ENCODE results near the gene COBL.

Gene COBL

DNA sequence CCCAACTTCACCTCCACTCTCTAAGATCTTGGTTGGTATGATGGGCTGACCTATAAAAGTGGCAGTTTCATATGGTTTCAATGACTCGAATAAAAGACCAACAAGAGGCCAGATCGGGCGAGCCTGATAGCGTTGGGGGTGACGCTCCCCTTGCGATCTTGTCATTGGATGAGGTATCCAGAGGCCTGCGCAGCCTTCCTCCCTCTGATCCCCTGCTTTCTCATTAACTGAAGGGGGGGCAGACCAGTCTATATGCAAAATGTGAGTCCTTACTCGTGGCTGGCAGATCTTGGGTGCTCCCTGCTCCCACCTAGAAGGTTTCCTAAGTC, 937 bp upstream of the COBL start:
- no peak for FAIRE-seq
- TF ChIP-seq POLR2A (IDR thresholded peaks at IDR 0.05; ENCODE audit: low read depth, low read length) (no peak), SPI1 (IDR thresholded peaks at IDR 0.05; ENCODE audit: low read depth, low read length) (no peak), TAF1 (IDR thresholded peaks at IDR 0.05; ENCODE audit: low read depth, low read length) (no peak), POU2F2 (IDR thresholded peaks at IDR 0.05; ENCODE audit: low read depth, low read length) (no peak), POLR2AphosphoS5 (IDR thresholded peaks at IDR 0.05; ENCODE audit: low read depth, low read length) (no peak), PAX5 (IDR thresholded peaks at IDR 0.05; ENCODE audit: insufficient read depth, low read length, severe bottlenecking) (no peak)
- DNase-seq (ENCODE audit: insufficient read length, low spot score), result no peak

DNA sequence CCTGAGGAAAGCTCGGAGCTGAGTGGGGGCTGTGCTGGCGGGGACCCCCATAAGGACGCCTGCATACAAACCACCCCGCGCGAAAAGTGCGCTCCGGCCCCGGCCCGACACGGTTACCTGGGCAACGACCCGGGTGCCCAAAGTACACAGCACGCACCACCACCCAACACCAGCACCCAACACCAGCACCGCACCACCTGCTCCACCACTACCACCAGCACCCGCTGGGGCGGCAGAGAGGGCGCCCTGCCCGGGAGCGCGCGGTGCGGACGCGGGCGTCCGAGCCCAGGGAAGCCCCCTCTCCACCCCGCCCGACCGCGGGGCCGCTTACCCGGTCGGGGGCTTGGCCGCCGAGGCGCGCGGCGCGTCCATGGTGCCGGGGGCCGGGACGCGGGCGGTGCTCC, 345 bp downstream of the COBL start:
- no peak for FAIRE-seq
- DNase-seq (ENCODE audit: insufficient read length, low spot score), result no peak
- TF ChIP-seq SPI1 (IDR thresholded peaks at IDR 0.05; ENCODE audit: low read depth, low read length), result no peak
- no peak for TF ChIP-seq POLR2A (IDR thresholded peaks at IDR 0.05; ENCODE audit: low read depth, low read length)
- no peak for TF ChIP-seq POLR2AphosphoS5 (IDR thresholded peaks at IDR 0.05; ENCODE audit: low read depth, low read length)
- TF ChIP-seq POU2F2 (IDR thresholded peaks at IDR 0.05; ENCODE audit: low read depth, low read length), result no peak
- TF ChIP-seq PAX5 (IDR thresholded peaks at IDR 0.05; ENCODE audit: insufficient read depth, low read length, severe bottlenecking), result no peak
- TF ChIP-seq TAF1 (IDR thresholded peaks at IDR 0.05; ENCODE audit: low read depth, low read length), result no peak

DNA sequence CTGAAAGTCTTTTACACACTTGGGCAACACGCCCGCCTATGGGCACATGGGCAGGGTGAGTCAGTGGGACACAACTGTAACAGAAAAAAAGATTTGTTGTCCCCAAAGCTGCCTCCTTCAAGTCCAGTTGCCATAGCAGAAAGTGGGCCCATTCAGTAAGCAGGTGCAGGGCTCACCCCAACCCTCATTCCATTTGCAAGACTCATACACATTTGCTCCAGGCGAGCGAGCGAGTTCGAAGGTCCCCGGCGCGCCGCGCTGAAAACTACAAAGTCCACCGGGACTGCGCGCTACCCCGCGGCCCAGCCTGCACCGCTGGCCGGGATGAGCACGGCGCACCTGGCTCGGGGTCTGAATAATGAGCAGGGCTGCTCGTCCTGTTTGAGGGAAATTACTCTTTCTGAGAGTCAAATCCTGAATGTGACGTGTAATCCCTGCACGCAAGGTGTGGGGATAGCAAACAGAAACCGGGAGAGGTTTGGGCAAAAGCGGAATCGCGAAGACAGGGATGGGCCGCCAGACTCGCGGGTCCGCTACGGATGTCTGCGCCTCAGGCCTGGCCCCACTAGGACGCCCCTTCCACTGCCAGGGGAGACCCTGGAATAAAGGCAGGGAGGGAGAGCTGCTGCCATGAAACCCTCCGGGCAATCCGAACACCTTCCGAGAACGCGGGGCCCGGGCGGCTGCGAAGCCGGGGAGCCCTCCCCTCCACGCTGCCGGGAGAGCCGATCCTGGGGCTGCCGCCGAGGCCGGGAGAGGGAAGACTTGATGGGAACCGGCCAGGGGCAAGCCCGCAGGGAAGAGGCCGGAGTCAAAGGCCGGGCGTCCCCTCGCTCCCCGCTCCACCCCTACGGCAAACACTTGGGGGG, 982 bp downstream of the COBL start:
- no peak for TF ChIP-seq POU2F2 (IDR thresholded peaks at IDR 0.05; ENCODE audit: low read depth, low read length)
- no peak for TF ChIP-seq POLR2A (IDR thresholded peaks at IDR 0.05; ENCODE audit: low read depth, low read length)
- no peak for TF ChIP-seq PAX5 (IDR thresholded peaks at IDR 0.05; ENCODE audit: insufficient read depth, low read length, severe bottlenecking)
- no peak for TF ChIP-seq SPI1 (IDR thresholded peaks at IDR 0.05; ENCODE audit: low read depth, low read length)
- no peak for TF ChIP-seq POLR2AphosphoS5 (IDR thresholded peaks at IDR 0.05; ENCODE audit: low read depth, low read length)
- TF ChIP-seq TAF1 (IDR thresholded peaks at IDR 0.05; ENCODE audit: low read depth, low read length), result no peak
- DNase-seq (ENCODE audit: insufficient read length, low spot score) (no peak), FAIRE-seq (no peak)

DNA sequence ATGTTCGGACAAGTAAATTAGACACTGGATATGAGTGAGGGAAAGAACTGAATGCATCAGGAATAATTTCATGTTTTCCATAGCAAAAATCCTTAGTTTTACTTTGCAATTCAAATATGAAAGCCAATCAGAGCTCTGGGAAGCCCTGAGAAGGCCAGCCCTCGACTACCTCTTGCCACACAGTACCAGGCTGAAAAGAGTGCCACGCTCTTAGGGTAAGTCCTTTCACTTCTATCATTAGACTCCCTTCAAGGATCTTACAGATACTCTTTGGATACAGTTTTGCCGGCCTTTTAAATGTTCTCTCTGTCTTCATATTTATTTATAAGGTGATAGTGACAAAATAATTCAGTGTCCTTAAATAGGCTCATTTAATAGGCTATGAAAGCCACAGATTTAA, 1.9 kb downstream of the COBL start:
- no peak for FAIRE-seq
- TF ChIP-seq TAF1 (IDR thresholded peaks at IDR 0.05; ENCODE audit: low read depth, low read length), result no peak
- no peak for TF ChIP-seq SPI1 (IDR thresholded peaks at IDR 0.05; ENCODE audit: low read depth, low read length)
- no peak for TF ChIP-seq POU2F2 (IDR thresholded peaks at IDR 0.05; ENCODE audit: low read depth, low read length)
- TF ChIP-seq POLR2AphosphoS5 (IDR thresholded peaks at IDR 0.05; ENCODE audit: low read depth, low read length), result no peak
- no peak for TF ChIP-seq PAX5 (IDR thresholded peaks at IDR 0.05; ENCODE audit: insufficient read depth, low read length, severe bottlenecking)
- TF ChIP-seq POLR2A (IDR thresholded peaks at IDR 0.05; ENCODE audit: low read depth, low read length), result no peak
- no peak for DNase-seq (ENCODE audit: insufficient read length, low spot score)

DNA sequence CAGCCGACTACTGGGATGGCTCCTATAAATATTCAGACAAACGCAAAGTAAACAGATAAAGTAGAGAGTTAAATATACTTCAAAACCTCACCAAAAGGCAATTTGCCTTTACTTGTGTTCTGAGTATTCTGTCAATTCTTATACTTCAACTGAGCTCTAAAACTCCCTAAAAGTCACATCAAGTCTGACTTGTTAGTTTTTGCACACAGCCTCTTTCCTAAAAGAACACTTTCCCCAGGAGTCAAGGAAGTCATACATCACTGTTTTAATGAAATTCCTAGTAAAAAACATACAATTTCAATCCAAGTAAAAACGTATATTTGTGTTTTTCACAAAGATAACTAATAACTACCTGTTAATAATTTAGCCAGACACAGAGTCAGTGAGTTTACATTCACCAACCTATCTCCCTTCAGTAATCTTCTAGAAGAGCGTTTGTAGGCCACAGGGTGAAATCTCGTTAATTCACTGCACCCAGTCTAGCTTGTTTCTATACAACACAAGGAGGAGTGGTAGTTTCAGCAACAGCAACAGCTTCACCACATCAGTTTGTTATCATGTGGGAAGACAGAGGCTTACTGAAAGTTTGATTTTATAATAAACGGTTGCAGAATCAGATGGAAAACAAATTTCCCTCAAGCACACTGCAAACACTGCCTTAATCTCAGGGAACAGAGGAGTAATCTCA, 2.7 kb downstream of the COBL start:
- no peak for TF ChIP-seq POU2F2 (IDR thresholded peaks at IDR 0.05; ENCODE audit: low read depth, low read length)
- TF ChIP-seq PAX5 (IDR thresholded peaks at IDR 0.05; ENCODE audit: insufficient read depth, low read length, severe bottlenecking), result no peak
- no peak for TF ChIP-seq SPI1 (IDR thresholded peaks at IDR 0.05; ENCODE audit: low read depth, low read length)
- no peak for TF ChIP-seq POLR2AphosphoS5 (IDR thresholded peaks at IDR 0.05; ENCODE audit: low read depth, low read length)
- no peak for TF ChIP-seq POLR2A (IDR thresholded peaks at IDR 0.05; ENCODE audit: low read depth, low read length)
- DNase-seq (ENCODE audit: insufficient read length, low spot score) (no peak), FAIRE-seq (no peak)

DNA sequence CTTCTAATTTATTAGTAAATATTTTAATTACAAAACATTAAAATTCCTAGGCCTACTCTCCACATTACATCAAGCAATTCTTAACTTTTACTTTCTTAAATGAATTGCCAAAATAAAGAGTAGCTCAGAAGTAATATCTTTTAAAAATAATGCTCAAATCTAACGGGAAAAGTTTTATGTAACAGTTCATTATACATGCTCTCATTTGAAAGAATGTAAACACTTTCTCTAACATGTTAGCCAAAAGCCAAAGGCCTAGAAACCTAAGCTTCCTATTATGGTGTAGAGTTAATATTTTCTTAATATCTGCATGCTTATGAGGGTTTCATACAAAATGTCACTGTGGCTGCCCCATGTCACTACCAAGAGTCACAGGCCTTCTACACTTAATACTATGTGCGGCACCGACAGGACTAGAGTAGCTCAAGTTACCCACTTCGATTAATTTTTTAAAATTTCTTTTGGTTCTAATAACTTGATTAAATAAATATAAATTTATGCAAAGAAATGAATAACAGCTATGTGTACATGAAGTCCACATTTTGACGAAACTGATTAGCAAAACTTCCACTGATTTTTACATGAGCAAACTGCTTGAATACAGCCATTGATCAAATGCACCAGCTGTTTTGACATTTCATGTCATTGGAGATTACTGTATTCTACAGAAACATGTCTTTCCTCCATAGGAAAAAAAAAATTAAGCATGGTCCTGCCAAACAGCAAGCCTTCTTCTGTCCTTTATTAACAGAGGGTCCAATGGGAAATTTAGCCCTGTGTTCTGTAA, 3.5 kb downstream of the COBL start:
- no peak for DNase-seq (ENCODE audit: insufficient read length, low spot score)
- no peak for FAIRE-seq
- TF ChIP-seq POLR2A (IDR thresholded peaks at IDR 0.05; ENCODE audit: low read depth, low read length) (no peak), POLR2AphosphoS5 (IDR thresholded peaks at IDR 0.05; ENCODE audit: low read depth, low read length) (no peak), TAF1 (IDR thresholded peaks at IDR 0.05; ENCODE audit: low read depth, low read length) (no peak), PAX5 (IDR thresholded peaks at IDR 0.05; ENCODE audit: insufficient read depth, low read length, severe bottlenecking) (no peak), SPI1 (IDR thresholded peaks at IDR 0.05; ENCODE audit: low read depth, low read length) (no peak), POU2F2 (IDR thresholded peaks at IDR 0.05; ENCODE audit: low read depth, low read length) (no peak)

DNA sequence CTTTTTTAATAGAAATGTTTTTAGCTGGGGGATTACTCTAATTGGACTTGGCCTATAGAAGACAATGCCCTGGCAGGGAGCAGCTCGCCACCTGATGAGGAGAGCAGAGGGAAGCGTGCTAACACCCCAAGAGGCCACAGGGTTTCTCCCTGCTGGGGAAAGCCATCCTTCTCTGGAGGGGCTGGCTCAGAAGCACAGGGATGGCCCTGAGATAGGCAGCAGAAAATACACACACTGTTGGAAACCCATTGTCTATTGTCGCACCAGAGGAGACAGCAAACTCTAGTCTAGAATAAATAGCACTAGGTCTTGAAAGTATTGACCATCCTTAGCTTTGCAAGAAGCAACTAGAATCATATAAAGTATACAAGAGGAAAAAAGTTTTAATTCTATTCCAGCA, 5.4 kb downstream of the COBL start:
- no peak for DNase-seq (ENCODE audit: insufficient read length, low spot score)

DNA sequence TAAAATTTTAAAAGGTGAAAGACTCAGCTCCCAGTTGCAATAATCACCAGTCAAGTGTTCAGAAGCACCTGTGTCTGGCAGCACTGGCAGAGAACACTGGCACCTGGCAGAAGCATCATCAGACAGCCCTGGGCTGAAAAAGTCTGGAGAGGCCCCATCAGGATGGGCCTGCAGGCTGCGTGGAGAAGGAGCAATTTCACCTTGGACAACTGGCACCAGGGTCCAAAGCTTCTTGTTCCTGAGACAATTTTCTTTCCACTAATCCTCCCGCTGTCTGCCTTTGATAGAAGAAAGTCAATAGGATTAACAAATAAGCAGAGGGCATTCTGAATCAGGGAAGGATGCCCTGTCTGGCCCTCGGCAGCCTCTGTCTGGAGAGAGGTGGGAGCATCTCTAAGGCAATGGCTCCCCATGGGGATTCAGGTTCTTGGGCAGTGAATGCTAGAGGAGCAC, 6.5 kb downstream of the COBL start:
- TF ChIP-seq POU2F2 (IDR thresholded peaks at IDR 0.05; ENCODE audit: low read depth, low read length) (no peak), SPI1 (IDR thresholded peaks at IDR 0.05; ENCODE audit: low read depth, low read length) (no peak), POLR2AphosphoS5 (IDR thresholded peaks at IDR 0.05; ENCODE audit: low read depth, low read length) (no peak), POLR2A (IDR thresholded peaks at IDR 0.05; ENCODE audit: low read depth, low read length) (no peak), PAX5 (IDR thresholded peaks at IDR 0.05; ENCODE audit: insufficient read depth, low read length, severe bottlenecking) (no peak), TAF1 (IDR thresholded peaks at IDR 0.05; ENCODE audit: low read depth, low read length) (no peak)
- no peak for FAIRE-seq

More for the DNA sequence above, 5.4 kb downstream of the COBL start:
- TF ChIP-seq TAF1 (IDR thresholded peaks at IDR 0.05; ENCODE audit: low read depth, low read length) (no peak), PAX5 (IDR thresholded peaks at IDR 0.05; ENCODE audit: insufficient read depth, low read length, severe bottlenecking) (no peak), POU2F2 (IDR thresholded peaks at IDR 0.05; ENCODE audit: low read depth, low read length) (no peak), POLR2AphosphoS5 (IDR thresholded peaks at IDR 0.05; ENCODE audit: low read depth, low read length) (no peak), SPI1 (IDR thresholded peaks at IDR 0.05; ENCODE audit: low read depth, low read length) (no peak), POLR2A (IDR thresholded peaks at IDR 0.05; ENCODE audit: low read depth, low read length) (no peak)
- FAIRE-seq, result no peak

More for the DNA sequence above, 6.5 kb downstream of the COBL start:
- DNase-seq (ENCODE audit: insufficient read length, low spot score), result no peak
